ENCODE data around the gene P4HTM. TPM values are rescaled to one million over a fixed set of nuclear protein-coding genes. Genes with fewer than 3 reads are reported as not detected.

P4HTM gene, protein sequence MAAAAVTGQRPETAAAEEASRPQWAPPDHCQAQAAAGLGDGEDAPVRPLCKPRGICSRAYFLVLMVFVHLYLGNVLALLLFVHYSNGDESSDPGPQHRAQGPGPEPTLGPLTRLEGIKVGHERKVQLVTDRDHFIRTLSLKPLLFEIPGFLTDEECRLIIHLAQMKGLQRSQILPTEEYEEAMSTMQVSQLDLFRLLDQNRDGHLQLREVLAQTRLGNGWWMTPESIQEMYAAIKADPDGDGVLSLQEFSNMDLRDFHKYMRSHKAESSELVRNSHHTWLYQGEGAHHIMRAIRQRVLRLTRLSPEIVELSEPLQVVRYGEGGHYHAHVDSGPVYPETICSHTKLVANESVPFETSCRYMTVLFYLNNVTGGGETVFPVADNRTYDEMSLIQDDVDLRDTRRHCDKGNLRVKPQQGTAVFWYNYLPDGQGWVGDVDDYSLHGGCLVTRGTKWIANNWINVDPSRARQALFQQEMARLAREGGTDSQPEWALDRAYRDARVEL
- 1.6 and 5.7 TPM in 2 replicates for total RNA-seq

DNA sequence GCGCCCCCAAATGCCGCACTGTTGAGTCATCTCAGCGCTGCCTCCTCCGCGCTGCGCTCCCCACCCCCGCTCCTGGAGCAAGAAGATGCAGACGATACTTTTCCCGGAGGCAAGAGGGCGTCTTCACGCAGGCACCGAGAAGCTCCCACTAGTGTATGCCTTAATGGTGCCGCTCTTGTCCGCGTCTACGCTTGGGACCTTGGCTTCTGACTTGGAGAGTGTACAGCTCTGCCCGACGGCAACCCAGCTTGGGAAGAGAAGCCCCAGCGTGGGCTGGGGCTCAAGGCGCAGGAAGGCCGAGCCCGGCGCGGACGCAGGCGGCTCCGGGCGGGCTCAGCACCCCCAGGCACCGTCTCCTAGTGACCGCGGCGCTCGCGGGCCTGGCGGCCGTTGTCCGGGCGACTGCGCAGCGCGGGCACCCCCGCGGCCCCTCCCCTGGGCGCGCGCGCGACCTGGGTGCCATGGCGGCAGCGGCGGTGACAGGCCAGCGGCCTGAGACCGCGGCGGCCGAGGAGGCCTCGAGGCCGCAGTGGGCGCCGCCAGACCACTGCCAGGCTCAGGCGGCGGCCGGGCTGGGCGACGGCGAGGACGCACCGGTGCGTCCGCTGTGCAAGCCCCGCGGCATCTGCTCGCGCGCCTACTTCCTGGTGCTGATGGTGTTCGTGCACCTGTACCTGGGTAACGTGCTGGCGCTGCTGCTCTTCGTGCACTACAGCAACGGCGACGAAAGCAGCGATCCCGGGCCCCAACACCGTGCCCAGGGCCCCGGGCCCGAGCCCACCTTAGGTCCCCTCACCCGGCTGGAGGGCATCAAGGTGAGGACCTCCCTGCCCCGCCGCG, at the start of gene P4HTM:
Gene P4HTM, plus strand, starts transcription at position 446 of the 840 bp plus-strand sequence. Its CDS starts 16 bp downstream, at position 462.
- DNase-seq (ENCODE audit: low read depth in 2 of 2): peak; percentile 49 to 92

DNA sequence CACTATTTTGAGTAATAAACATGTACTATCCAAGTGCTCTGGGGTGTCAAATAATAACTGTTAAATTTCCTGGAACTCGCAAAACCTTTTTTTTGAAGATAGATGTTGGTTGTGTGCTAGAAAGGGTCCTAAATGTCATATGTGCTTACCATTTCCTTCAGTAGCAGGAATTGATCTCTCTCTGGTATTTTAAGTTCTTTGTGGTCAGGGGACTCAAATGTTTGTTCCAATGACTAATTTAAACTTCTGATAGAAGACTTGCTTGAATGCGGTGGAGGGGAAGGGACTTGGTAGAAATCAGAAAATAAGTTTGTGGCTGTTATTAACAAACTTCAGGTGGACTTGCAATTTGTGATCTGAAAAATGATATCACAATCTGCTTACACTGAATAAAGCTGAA, 44.6 kb upstream of the P4HTM start:
- DNase-seq (ENCODE audit: low read depth in 2 of 2): no peak

DNA sequence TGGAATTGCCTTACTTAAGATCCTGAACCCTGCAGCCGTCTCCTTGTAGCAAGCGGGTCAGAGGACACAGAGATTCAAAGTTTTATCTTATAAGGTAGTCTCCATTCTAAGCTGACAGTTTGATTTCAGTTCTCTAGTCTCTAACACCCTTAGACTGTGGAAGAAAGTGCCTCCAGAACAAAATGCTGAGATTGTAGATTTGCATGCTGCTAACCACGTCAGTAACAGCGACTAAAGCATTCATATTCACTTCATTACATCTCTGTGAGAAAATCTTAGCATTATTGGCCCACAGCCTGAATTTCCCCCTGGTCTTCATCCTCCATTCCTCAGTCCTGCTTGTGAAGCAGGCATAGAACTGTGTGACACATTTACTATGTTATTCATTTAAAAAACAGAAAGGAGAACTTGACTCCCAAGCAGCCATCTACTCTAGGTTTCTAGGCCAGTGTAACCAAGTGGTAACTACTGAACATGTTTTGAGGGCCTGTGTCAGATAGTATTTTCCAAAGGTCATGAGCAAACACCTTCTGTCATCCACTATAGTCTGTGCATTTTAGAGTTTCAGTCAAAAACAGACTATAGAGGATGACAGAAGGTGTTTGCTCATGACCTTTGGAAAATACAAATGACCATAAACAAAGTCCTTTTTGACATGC, 44.0 kb upstream of the P4HTM start:
- no peak for DNase-seq (ENCODE audit: low read depth in 2 of 2)

DNA sequence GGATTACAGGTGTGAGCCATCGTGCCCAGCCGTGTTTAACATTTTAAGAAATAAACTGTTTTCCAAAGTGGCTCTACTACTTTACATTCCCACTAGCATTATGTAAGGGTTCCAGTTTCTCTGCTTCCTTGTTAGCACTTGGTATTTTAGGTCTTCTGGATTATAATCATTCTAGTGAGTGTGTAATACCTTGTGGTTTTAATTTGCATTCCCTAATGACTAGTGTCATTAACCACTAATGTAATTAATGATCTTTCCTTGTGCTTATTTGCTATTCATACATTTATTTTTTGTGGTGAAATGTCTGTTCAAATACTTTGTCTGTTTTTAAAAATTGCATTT, 40.7 kb upstream of the P4HTM start:
- DNase-seq (ENCODE audit: low read depth in 2 of 2): no peak

DNA sequence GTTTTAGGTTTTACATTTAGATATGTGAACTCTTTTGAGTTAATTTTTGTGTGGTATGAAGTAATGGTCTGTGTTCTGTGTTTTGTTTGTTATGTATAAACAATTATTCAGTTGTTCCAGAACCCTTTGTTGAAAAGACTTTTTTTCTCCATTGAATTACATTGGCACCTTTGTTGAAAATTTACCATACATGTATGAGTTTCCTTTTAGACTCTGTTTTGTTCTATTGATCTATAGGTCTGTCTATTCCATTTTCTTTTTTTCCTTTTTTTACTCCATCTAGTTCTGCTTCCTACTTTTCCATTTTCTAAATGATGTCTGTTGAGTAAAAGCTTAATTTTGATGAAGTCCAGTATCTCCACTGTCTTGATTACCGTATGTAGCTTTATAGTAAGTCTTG, 40.0 kb upstream of the P4HTM start:
- DNase-seq (ENCODE audit: low read depth in 2 of 2): no peak

DNA sequence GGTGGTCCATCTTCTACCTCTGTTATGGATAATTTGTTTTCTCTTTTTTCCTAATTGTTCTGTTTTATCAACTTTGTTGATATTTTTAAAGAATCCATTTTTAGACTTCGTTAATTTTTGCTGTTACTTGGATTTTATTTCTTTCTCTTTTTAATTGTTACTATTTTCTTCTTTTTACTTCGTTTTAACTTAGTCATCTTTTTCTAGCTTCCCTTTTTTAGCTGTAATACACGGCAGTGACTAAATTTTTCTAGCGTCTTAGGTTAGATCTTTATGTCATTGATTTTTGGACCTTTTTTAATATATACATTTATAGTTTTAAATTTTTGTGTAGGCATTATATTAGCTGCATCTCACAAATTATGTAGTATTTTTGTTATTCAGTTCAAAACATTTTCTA, 38.3 kb upstream of the P4HTM start:
- DNase-seq (ENCODE audit: low read depth in 2 of 2): no peak

DNA sequence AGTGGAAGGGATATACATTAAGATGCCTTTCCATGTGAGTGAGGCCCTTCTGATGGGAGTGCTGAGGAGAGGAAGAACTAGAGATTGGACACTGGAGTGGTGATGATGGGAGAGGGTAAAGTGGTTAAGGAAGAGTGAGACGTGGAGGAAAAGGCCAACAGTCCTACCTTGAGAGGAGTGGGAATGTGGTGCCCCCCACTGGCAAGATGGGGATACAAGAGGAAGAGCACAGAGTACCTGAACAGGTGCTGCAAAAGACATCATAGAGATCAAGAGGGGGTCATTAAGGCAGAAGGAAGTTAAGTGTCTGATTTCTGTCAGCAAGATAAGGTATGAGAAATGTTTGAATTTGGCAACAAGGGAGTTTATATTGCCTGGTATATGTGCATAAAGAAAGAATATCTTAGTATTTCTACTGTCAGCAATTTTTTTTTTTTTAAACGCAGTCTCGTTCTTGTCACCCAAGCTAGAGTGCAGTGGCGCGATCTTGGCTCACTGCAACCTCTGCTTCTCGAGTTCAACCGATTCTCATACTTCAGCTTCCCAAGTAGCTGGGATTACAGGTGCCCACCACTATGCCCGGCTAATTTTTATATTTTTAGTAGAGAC, 37.4 kb upstream of the P4HTM start:
- peak; percentile 41 to 54 for DNase-seq (ENCODE audit: low read depth in 2 of 2)

DNA sequence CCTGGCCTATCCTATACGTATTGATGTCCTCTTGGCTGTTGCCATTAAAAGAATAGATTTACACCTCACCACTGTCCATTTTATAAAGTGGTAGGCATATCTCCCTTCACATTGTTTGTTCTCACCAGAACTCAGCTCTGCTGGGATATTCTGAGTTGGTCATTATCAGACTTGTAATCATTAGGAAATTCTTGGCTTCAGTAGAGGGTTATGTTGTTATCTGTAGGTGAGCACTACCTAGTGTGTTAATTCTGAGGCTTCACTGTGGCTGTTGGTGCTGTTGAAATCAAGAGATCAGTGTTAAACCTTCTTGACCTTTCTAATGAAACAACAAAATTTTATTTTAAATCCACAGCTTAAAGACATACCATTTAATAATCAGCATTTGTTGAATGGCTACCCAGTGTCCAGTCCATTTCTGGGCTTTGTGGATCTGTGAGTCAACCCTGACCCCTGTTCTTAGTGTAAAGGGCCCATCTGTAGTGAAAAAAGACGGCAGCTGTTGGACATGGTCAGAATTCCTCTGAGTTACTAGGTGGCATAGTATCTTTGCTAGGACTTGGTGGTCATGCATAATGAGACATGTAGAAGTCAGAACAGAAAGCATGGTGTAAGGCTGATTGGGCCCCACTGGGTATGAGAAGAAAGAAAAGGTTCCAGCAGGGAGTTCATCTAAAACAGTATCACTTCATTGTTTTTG, 32.9 kb upstream of the P4HTM start:
- no peak for DNase-seq (ENCODE audit: low read depth in 2 of 2)

DNA sequence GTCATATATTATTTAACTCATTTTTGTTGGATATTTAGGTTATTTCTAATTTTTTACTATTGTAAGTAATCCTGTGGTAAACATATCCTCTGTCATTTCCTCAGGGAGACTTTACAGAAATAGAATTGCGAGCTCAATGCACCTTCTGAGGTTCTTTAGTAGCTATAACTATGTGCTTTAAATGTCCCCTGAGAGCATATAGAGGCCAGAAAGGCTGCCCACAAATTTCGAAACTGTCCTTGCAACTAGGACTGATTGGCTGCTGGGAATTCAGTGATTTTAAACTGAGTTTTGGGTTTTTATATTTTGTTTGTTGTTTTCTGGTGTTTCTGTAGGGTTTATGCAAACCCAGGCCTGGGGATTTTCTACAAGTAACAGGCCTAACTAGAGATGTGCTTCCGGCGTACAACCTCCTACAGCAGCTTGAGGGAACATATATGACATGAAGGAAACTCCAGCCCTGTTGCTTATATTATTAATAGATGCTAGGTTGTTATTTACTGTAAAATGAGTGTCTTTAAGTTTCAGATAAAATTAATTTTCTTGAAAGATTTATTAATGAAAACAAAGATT, 29.1 kb upstream of the P4HTM start:
- DNase-seq (ENCODE audit: low read depth in 2 of 2): no peak

DNA sequence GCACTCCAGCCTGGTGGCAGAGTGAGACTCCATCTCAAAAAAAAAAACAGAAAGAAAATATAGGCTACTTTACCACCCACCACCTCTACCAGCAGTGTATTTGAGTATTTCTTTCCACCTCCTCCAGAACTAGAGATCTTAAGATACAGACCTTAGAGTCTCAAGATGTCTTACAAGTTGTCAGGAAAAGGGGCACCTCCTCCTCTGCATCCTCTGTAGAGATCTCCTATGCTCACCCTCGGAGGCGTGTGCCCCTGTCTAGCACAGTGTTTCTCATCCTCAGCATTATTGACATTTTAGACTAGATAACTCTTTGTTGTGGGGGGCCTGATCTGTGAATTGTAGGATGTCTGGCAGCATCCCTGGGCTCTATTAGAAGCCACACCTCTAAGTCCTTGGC, 27.7 kb upstream of the P4HTM start:
- no peak for DNase-seq (ENCODE audit: low read depth in 2 of 2)

DNA sequence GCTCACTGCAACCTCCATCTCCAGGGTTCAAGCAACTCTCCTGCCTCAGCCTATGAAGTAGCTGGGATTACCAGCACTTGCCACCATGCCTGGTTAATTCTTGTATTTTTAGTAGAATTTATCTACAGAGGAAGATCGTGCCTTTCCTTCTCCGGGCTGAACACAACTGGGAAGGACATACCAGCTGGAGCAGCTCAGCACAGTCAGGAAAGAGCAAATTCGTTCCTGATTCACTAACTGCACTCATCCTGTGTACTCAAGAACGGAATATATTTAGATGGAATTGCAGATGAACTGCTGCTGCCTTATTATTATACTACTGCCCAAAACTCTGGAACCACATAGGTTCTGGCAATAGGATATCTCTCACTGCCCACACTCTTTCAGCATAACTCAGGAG, 27.1 kb upstream of the P4HTM start:
- no peak for DNase-seq (ENCODE audit: low read depth in 2 of 2)

DNA sequence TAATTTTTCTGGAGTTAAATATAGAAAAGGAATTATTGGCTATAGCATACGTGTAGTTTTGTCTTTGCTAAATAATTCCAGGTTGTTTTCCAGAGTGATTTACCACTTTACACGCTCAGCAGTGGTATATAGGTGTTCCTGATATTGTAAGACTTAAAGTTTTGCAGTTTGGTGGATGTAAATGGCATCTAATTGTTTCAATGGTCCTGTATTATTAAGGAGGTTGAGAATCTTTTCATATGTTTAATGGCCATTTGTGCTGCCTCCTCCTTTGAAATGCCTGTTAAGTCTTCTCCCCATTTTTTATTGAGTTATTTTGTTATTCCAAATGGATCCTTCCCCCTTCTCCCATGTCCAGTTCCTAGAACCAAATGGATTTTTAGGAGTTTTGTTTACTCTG, 26.4 kb upstream of the P4HTM start:
- DNase-seq (ENCODE audit: low read depth in 2 of 2): no peak

DNA sequence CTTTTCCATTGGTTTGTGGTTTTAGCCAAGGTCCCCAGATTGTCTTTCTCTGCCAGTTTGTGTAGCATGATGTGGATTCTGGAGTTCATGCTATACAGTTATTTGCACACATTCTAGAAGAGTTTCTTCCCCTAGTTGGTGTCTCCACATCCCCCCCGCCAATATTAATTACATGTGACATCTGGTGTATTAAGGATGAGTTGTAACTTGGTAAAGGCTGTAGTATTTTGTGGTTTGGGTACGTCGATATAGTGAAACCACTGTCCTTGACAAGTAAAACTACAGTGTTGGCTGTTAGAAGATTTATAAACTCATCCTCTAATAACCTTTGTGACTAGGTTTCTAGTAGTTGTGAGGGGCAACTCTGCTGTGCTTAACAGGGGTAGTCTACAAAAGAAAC, 23.7 kb upstream of the P4HTM start:
- DNase-seq (ENCODE audit: low read depth in 2 of 2): no peak

DNA sequence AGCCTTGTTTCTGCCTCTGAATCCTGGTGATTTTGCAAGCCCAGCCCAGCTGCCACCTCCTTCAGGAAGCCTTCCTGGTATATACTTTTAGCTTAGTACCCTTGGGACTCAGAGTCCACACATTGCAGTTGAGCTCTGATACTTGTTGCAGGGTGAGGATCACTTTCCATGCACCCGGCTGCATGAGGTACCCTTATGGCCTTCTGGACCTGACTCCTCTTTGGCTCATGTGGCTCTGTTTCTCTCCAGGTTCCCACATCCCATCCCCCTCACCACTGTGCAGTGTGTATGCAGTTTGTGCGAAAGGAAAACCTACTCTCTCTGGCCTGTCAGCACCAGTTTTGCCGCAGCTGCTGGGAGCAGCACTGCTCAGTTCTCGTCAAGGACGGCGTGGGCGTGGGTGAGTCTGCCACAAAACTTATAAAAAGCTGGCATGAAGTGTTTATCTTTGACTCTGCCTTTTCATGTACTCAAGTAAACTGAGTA, 23.1 kb upstream of the P4HTM start:
- DNase-seq (ENCODE audit: low read depth in 2 of 2): no peak

DNA sequence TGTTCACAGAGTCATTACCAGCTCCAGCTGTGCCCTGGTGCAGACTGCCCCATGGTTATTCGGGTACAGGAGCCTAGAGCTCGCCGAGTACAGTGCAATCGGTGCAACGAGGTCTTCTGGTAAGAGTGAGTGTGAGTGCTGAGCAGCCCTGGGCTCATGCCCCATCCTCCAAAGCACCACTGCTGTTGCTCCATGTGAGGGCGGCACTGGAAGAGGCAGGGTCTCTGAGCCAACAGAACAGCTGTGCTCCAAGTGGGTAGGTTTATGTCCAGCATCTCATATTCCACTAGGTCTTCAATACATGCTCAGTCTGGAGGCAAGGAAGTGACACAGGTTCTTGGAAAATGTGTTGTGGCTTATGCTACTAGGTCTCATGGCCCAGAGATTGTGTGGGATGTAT, 19.5 kb upstream of the P4HTM start:
- no peak for DNase-seq (ENCODE audit: low read depth in 2 of 2)

DNA sequence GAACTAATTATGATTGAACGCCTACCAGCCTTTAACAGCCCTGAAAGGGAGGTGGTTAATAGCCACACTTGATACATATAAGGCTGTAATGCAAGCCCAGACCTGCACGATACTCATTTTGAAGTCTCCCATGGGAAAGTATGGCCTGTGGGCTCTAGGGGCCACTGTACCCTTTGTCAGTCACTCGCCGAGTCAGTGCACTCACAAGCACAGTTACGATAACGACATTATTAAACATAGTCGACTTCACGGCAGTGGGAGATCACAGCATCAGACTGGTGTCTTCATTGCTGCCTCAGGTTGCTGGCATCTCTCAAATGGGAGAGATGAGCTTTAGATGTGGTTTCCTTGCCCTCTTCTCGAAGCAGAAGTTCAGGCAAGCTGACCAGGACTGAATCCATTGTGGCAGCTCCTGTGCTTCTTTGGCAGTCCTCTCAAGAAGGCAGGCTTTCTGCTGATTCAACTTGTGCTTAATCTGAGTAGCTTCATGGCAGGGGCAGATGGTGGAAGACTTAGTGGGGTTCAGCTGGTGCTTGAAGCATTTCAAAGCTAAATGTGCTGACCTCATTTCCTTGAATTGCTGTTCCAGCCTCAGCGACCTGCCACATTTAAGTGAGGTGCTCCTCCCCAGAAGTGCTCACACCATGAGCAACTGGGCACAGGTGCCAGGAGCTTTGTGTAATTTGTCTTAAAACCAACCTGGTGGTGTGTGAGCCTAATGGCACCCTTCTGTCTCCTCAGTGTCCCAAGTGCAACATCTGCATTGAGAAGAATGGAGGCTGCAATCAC, 15.8 kb upstream of the P4HTM start:
- DNase-seq (ENCODE audit: low read depth in 2 of 2): no peak

DNA sequence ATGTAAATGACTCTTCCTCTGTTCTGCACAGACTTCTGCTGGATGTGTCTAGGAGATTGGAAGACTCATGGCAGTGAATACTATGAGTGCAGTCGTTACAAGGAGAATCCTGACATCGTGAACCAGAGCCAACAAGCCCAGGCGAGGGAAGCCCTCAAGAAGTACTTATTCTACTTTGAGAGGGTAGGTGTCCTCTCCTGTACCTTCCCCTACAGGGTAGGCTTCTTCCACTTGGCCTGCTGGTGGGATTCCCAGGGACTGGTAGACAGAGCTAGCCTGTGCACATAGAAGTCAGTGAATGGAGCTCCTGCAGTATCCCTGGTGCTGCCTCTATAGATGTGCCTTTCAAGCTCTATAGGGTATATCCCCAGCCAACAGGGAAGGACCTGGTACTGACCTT, 10.6 kb upstream of the P4HTM start:
- no peak for DNase-seq (ENCODE audit: low read depth in 2 of 2)

DNA sequence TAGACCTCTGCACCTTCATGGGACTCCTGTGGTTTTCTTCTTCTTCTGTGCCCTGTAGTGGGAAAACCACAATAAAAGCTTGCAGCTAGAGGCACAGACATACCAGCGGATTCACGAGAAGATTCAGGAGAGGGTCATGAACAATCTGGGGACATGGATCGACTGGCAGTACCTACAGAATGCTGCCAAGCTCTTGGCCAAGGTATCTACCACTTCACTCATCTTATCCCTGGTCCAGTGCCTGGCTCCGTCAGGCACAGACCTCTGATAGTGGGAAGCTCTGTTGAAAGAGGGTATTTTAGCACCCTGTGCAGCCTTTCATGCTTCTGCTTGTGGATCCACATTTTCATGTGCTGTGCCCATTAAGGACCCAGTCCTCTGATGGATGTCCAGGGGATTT, 9.7 kb upstream of the P4HTM start:
- no peak for DNase-seq (ENCODE audit: low read depth in 2 of 2)

DNA sequence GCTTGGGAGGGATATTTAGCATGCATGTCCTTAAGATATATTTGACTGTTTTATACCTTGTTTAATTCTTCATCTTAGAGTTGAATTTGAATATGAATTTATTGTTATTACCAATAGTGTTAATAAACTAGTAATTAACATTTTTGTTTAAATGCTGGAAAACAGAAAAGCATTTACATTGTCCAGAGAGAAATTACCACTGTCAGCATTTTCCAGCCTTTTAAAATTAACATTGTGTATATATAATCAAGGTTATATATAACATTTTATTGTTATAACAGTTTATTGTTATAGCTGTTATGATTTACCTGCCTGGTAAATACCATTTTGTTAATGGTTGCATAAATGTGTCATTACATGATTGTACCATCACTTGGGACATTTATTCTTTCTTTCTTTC, 8.0 kb upstream of the P4HTM start:
- DNase-seq (ENCODE audit: low read depth in 2 of 2): no peak

DNA sequence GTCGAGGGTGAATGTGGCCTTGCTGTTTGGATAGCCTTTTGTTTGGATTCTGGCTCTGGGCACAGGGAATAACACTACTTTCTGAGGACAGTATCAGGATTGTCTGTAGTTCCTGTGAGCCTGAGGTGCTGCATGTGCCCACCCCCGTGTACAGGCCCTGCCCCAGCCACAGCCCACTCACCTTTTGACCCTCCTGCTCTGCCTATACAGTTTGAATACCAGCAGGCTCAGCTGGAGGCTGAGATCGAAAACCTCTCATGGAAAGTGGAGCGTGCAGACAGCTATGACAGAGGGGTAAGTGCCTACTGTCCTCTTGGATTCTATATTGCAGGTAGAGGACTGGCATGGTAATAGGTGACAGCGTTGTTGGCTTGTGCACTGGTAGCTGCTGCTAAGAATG, 7.4 kb upstream of the P4HTM start:
- DNase-seq (ENCODE audit: low read depth in 2 of 2): no peak

Measured in lung microvascular endothelial cell (primary cell).